HEK293 (cell line): ENCODE data around the gene MRPS5.

Experiments
- WT1 ChIP-seq: fragments of 450-650 bp; formaldehyde crosslinking; IDR thresholded peaks from 2 replicates; pipeline ENCODE4 v1.5.1; 2016; ENCODE audit warnings: missing biosample characterization, missing genetic modification characterization
- ZNF169 ChIP-seq: fragments of 450-650 bp; formaldehyde crosslinking; IDR thresholded peaks from 2 replicates; pipeline ENCODE4 v1.5.1; 2016; ENCODE audit warnings: missing biosample characterization, missing genetic modification characterization
- ZNF341 ChIP-seq: fragments of 450-650 bp; formaldehyde crosslinking; IDR thresholded peaks from 2 replicates; pipeline ENCODE4; 2016; ENCODE audit warnings: low read depth, missing biosample characterization, missing genetic modification characterization
- TF ChIP-seq, protein P1 (sequence below): fragments of 450-650 bp; formaldehyde crosslinking; IDR thresholded peaks from 2 replicates; pipeline ENCODE4 v1.5.1; 2016; ENCODE audit warnings: missing biosample characterization, missing genetic modification characterization

DNA sequence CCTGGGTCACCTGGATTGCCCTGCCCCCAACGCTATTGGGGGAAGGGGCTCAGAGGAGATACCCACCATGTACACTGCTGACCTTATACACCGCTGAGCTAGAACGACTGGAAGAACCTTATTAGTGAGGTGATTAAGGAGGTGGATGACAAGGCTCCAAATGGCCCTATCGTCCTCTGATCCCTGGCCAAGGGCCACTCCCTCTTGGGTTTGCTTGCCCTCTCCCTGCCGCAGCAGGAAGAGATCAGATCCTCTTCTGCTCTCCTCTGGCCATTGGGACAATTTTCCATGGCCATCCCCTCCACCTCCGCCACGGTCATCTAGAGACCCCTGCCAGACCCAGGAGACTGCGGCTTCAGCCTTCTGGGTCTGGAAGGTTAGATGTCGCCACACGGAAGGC, 36.8 kb upstream of the MRPS5 start:
- TF ChIP-seq ZNF169: no peak
- TF ChIP-seq, protein P1, sequence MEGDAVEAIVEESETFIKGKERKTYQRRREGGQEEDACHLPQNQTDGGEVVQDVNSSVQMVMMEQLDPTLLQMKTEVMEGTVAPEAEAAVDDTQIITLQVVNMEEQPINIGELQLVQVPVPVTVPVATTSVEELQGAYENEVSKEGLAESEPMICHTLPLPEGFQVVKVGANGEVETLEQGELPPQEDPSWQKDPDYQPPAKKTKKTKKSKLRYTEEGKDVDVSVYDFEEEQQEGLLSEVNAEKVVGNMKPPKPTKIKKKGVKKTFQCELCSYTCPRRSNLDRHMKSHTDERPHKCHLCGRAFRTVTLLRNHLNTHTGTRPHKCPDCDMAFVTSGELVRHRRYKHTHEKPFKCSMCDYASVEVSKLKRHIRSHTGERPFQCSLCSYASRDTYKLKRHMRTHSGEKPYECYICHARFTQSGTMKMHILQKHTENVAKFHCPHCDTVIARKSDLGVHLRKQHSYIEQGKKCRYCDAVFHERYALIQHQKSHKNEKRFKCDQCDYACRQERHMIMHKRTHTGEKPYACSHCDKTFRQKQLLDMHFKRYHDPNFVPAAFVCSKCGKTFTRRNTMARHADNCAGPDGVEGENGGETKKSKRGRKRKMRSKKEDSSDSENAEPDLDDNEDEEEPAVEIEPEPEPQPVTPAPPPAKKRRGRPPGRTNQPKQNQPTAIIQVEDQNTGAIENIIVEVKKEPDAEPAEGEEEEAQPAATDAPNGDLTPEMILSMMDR (tag by site-specific recombination): no peak
- TF ChIP-seq ZNF341 (tag by site-specific recombination): no peak
- TF ChIP-seq WT1 (tag by site-specific recombination): no peak
